A549 (cell line): ENCODE data around the gene KLHL29. TPM values are rescaled to one million over a fixed set of nuclear protein-coding genes. Genes with fewer than 3 reads are reported as not detected.

Source experiments
- ATAC-seq, 2 experiments: fragments of 200-7000 bp in 1 of 2; fragments of >200 bp in 1 of 2; cut with Nextera tagmentation in 1 of 2; cut with Tn5 transposase in 1 of 2; 3 replicates each; pipeline versions ENCODE4 v1.8.0 to v1.9.1; 2018 to 2020; ENCODE audit warnings: mild to moderate bottlenecking in 1 of 2, moderate library complexity in 1 of 2
- CTCF ChIA-PET: fragments of 300-600 bp; sonication (Branson Sonifier 250); formaldehyde crosslinking; extraction: SDS; loops from one replicate; lab custom pipeline; 2021; ENCODE audit warnings: antibody characterized with exemption, inconsistent platforms; lab: Yijun Ruan, JAX
- POLR2A ChIA-PET: fragments of 350-600 bp; formaldehyde crosslinking; extraction: SDS; loops from one replicate; lab custom pipeline; 2021; ENCODE audit warnings: antibody characterized with exemption, inconsistent platforms; lab: Yijun Ruan, JAX
- DNase-seq, 2 experiments: peaks; one replicate each; pipeline versions ENCODE4 v3.0.0 to v3.0.0-alpha.2; 2011 to 2016; ENCODE audit warnings: low read depth in 1 of 2, low spot score in 1 of 2
- FAIRE-seq: peaks from 2 replicates; lab custom pipeline; 2011; peaks lifted over from hg19 to GRCh38; lab: Jason Lieb, UNC
- H3K27ac ChIP-seq, 2 experiments: fragments of >200 bp; sonication (Bioruptor Twin); formaldehyde crosslinking; 3 replicates each; pipeline ENCODE4 v1.5.1; 2016 to 2017
- H3K4me1 ChIP-seq: fragments of >200 bp; sonication (Bioruptor Twin); formaldehyde crosslinking; 3 replicates; pipeline ENCODE4 v1.6.1; 2016
- H3K4me2 ChIP-seq: fragments of >200 bp; sonication (Bioruptor Twin); formaldehyde crosslinking; 3 replicates; pipeline ENCODE4 v1.6.1; 2016
- H3K4me3 ChIP-seq: fragments of >200 bp; sonication (Bioruptor Twin); formaldehyde crosslinking; 3 replicates; pipeline ENCODE4 v1.5.1; 2016
- H3K9me3 ChIP-seq: fragments of >200 bp; sonication (Bioruptor Twin); formaldehyde crosslinking; 3 replicates; pipeline ENCODE4 v1.6.1; 2016
- CHD2 ChIP-seq: fragments of 150-350 bp; IDR thresholded peaks from 2 replicates; pipeline ENCODE4 v1.6.1; 2014; ENCODE audit warnings: low read length; ENCODE audit not compliant: partially characterized antibody
- CHD4 ChIP-seq: fragments of 200-600 bp; sonication (generic); IDR thresholded peaks from 2 replicates; pipeline ENCODE4 v1.6.1; 2016; ENCODE audit warnings: antibody characterized with exemption, mild to moderate bottlenecking, borderline replicate concordance
- EHF ChIP-seq: fragments of 250-450 bp; sonication (Bioruptor Pico); IDR thresholded peaks from 2 replicates; pipeline ENCODE4 v1.5.0; 2020; ENCODE audit warnings: mild to moderate bottlenecking
- EHMT2 ChIP-seq: fragments of 200-600 bp; sonication (generic); IDR thresholded peaks from 2 replicates; pipeline ENCODE4 v1.6.1; 2016; ENCODE audit warnings: antibody characterized with exemption, low read depth, mild to moderate bottlenecking, moderate library complexity
- EP300 ChIP-seq, 2 experiments: fragments of >200 bp; sonication (Bioruptor Twin); formaldehyde crosslinking; IDR thresholded peaks; 2 replicates in 1 of 2; 3 replicates in 1 of 2; pipeline ENCODE4 v1.6.1; 2016 to 2017
- ESRRA ChIP-seq: fragments of 150-350 bp; IDR thresholded peaks from 2 replicates; pipeline ENCODE4 v1.6.1; 2014; ENCODE audit warnings: mild to moderate bottlenecking, low read length, borderline replicate concordance
- FOSB ChIP-seq: fragments of 250-450 bp; sonication (Bioruptor Pico); IDR thresholded peaks from 2 replicates; pipeline ENCODE4 v1.5.0; 2020; ENCODE audit warnings: mild to moderate bottlenecking, moderate library complexity
- HDAC2 ChIP-seq: fragments of 200-600 bp; sonication (generic); IDR thresholded peaks from 2 replicates; pipeline ENCODE4 v1.6.1; 2016
- HOXB13 ChIP-seq: fragments of 250-450 bp; sonication (Bioruptor Pico); IDR thresholded peaks from 2 replicates; pipeline ENCODE4 v1.5.0; 2020; ENCODE audit warnings: low read depth, mild to moderate bottlenecking, moderate library complexity
- HOXB5 ChIP-seq: fragments of 250-450 bp; sonication (Bioruptor Pico); IDR thresholded peaks from 2 replicates; pipeline ENCODE4 v1.5.0; 2020; ENCODE audit warnings: mild to moderate bottlenecking, moderate library complexity
- KDM1A ChIP-seq: fragments of 200-600 bp; sonication (generic); IDR thresholded peaks from 2 replicates; pipeline ENCODE4 v1.6.1; 2016; ENCODE audit warnings: low read depth, mild to moderate bottlenecking
- NR3C1 ChIP-seq: fragments of >200 bp; sonication (Bioruptor Twin); formaldehyde crosslinking; IDR thresholded peaks from 3 replicates; pipeline ENCODE4 v1.6.1; 2017
- POLR2AphosphoS2 ChIP-seq: conservative IDR thresholded peaks from 2 replicates; pipeline ENCODE4 v1.6.1; 2012; ENCODE audit warnings: low read length, improper control_type of control experiment, inconsistent platforms
- RAD21 ChIP-seq, 2 experiments: fragments of >200 bp in 1 of 2; sonication (Bioruptor Twin) in 1 of 2; formaldehyde crosslinking in 1 of 2; IDR thresholded peaks in 1 of 2; conservative IDR thresholded peaks in 1 of 2; 2 replicates in 1 of 2; 3 replicates in 1 of 2; pipeline ENCODE4 v1.6.1; 2012 to 2018; ENCODE audit warnings: inconsistent platforms in 1 of 2
- SMC3 ChIP-seq: fragments of >200 bp; sonication (Bioruptor Twin); formaldehyde crosslinking; IDR thresholded peaks from 3 replicates; pipeline ENCODE4 v1.6.1; 2018; ENCODE audit warnings: inconsistent platforms
- ZC3H11A ChIP-seq: fragments of 450-650 bp; IDR thresholded peaks from 2 replicates; pipeline ENCODE4 v1.6.1; 2014; ENCODE audit warnings: antibody characterized with exemption, mild to moderate bottlenecking
- ZSCAN20 ChIP-seq: fragments of 250-450 bp; sonication (Bioruptor Pico); IDR thresholded peaks from 2 replicates; pipeline ENCODE4 v1.8.0; 2022; ENCODE audit warnings: mild to moderate bottlenecking, moderate library complexity
- WGBS: methylation state at CpG from one replicate; pipeline ENCODE4 v1.1.6; 2017; ENCODE audit errors: missing lambda C conversion rate; 5-methylcytosine and 5-hydroxymethylcytosine counted together
- polyA plus RNA-seq, 4 experiments: library from polyadenylated mRNA; depleted of rRNA in 3 of 4; stranded (reverse); fragments of >200 nt; fragmentation: RNase III in 1 of 4; extraction: RNeasy Plus Mini Kit Qiagen cat#74134 plus additional on column Dnase treatment in 1 of 4; gene quantifications; 2 replicates in 3 of 4; 3 replicates in 1 of 4; pipeline ENCODE4 v1.2.3, GENCODE V29; 2011 to 2017
- TF ChIP-seq, protein P1 (sequence below): fragments of >200 bp; sonication (Bioruptor Twin); formaldehyde crosslinking; IDR thresholded peaks from 3 replicates; pipeline ENCODE4 v1.6.1; 2016
- TF ChIP-seq, protein P2 (sequence below): IDR thresholded peaks from 2 replicates; pipeline ENCODE4 v1.6.1; 2012

Gene KLHL29
- polyA plus RNA-seq, 2 of the 4 experiments (the other 2 are of a cell fraction), result 1.3 to 2.5 TPM

DNA sequence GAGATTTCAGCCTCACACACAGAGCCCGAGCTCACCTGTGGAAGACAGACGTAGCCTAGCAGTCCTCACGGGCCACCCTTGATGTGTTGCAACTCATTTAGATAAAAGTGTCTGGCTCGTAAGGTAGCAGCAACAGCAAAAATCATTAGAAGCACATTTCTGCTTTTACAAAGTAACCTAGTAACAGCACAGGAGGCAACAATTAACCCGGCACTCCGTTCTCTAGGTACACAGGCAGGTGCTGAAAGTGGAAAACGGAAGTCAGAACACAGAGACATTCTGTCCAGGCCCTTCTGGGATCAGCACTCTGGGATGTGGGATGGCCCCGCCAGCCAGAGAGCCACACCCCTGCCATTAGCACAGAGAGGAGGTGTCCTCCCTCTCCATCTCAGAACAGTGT lies 99.3 kb downstream of the KLHL29 start (continued):
- TF ChIP-seq, protein P1, sequence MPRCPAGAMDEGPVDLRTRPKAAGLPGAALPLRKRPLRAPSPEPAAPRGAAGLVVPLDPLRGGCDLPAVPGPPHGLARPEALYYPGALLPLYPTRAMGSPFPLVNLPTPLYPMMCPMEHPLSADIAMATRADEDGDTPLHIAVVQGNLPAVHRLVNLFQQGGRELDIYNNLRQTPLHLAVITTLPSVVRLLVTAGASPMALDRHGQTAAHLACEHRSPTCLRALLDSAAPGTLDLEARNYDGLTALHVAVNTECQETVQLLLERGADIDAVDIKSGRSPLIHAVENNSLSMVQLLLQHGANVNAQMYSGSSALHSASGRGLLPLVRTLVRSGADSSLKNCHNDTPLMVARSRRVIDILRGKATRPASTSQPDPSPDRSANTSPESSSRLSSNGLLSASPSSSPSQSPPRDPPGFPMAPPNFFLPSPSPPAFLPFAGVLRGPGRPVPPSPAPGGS, result no peak

DNA sequence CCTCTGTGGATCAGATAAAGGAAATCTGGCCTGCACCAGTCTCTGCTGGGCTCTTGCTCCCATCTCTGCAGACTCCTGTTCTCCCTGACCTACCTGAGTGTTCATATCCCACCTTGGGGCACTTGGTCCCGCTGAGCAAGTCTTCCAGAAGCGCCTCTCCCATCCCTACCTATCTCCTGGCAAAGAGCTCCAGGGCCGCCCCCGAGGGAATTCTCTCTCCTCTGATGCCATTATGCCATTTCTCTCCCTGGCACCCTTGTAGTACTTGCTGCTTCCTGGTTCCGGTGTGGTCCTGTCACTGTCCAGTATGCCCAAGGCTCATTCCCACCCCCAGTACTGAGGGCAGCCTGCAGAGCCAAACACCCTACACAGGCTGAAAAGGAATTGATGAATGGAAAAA lies 99.8 kb downstream of the KLHL29 start:
- Histone ChIP-seq H3K4me3 (no peak overlapping the region), H3K4me2 (no peak overlapping the region), H3K9me3 (no peaks in the 10 kb centered on the region), H3K27ac (no peak overlapping the region; a peak in 1 of 6 replicates), H3K4me1 (peaks cover 24% of the 10 kb centered on the region)
- ATAC-seq (no peak), DNase-seq (no peak), FAIRE-seq (no peak)
- TF ChIP-seq EHMT2, result no peak
- TF ChIP-seq CHD4, result no peak
- no peak for TF ChIP-seq HOXB5 (CRISPR knock-in tag)
- no peak for TF ChIP-seq POLR2AphosphoS2
- no peak for TF ChIP-seq ZC3H11A
- TF ChIP-seq ESRRA, result no peak
- TF ChIP-seq, protein P1, result no peak
- no peak for TF ChIP-seq SMC3
- no peak for TF ChIP-seq HOXB13
- TF ChIP-seq HDAC2, result no peak
- TF ChIP-seq KDM1A, result no peak
- no peak for TF ChIP-seq CHD2
- TF ChIP-seq FOSB (CRISPR knock-in tag), result no peak
- TF ChIP-seq EHF, result no peak
- 67% methylated on average over 5 of the region's 5 CpGs for WGBS
- CTCF ChIA-PET, result no interaction called here
- POLR2A ChIA-PET, result no interaction called here

DNA sequence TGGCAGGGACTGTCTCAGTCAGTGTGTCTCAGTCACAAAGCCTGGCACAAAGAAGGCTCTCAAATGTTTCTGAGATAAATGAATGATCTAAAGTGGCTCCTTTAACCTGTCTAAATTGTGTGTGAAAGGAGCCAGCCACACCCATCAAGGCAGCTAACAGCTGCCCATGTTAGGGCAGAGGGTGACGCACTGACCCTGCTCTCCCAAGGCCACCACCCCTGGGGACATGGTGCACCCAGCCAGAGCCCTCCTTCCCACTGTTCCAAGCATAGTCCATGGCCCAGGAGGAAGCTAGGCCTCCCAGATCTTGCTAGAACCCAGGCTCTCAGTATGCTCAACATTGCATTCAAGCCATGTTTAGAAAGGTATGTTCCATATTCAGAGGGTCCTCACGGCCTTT lies 100.3 kb downstream of the KLHL29 start:
- no peak overlapping the region for H3K27ac ChIP-seq
- ATAC-seq, result no peak
- POLR2A ChIA-PET, result no interaction called here
- 84% methylated on average over 2 of the region's 2 CpGs for WGBS
- TF ChIP-seq POLR2AphosphoS2, result no peak
- TF ChIP-seq, protein P2, sequence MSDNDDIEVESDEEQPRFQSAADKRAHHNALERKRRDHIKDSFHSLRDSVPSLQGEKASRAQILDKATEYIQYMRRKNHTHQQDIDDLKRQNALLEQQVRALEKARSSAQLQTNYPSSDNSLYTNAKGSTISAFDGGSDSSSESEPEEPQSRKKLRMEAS, result no peak
- TF ChIP-seq, all 56 proteins: peak for 0
- DNase-seq, result no peak
- peaks cover 22% of the 10 kb centered on the region for H3K4me1 ChIP-seq
- no peak overlapping the region for H3K4me3 ChIP-seq
- CTCF ChIA-PET, result no interaction called here
- H3K4me2 ChIP-seq, result no peak overlapping the region
- no peaks in the 10 kb centered on the region for H3K9me3 ChIP-seq
- FAIRE-seq, result no peak

DNA sequence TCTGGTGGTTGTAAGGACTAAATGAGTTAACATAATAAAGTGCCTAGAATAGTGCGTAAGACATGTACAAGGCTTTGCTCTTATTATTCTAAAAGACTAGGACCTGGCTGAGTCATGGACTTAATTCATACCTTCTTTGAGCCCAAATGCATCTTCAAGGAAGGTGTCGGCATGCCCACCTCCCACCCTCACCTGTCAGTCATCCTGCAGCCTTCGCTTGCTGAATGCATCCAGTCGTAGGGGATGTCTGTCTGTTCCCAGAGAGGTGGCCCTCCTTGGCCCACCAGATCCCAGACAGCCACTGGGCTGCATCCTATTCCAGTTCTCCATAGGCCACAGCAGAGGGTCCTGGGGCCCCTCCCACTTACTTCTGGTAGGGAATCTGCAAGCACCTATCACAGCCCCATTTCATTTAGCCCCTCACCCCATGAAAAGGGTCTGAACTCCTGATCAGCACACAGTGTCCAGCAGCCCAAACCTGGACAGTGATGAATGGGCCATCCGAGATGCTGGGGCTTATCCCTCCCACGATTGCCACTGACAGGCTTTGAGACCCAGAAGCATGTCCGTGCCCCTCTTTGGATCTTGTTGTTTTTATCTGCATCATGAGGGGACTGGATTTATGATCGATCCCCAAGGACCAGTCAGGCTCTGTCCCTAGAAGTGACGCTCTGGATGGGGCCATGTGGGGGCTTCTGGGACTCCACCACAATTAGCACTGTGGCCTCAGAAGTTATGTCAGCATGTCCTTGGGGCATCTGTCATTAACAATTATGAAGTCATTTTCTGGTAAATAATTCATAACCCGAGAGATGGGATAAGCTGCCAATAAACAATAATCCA lies 101.1 kb downstream of the KLHL29 start:
- FAIRE-seq, result no peak

More for the DNA sequence above, 101.1 kb downstream of the KLHL29 start:
- DNase-seq (no peak), ATAC-seq (no peak)
- CTCF ChIA-PET, result no interaction called here
- Histone ChIP-seq H3K4me3 (no peak overlapping the region), H3K4me1 (peaks cover 14% of the 10 kb centered on the region), H3K27ac (no peak overlapping the region), H3K4me2 (no peak overlapping the region), H3K9me3 (no peaks in the 10 kb centered on the region)
- POLR2A ChIA-PET, result no interaction called here
- 75% methylated on average over 10 of the region's 10 CpGs for WGBS
- TF ChIP-seq EP300 (IDR thresholded peaks at IDR 0.05), result no peak
- no peak for TF ChIP-seq ZSCAN20 (CRISPR knock-in tag)
- no peak for TF ChIP-seq ZC3H11A
- TF ChIP-seq SMC3, result no peak
- TF ChIP-seq NR3C1, result no peak
- no peak for TF ChIP-seq POLR2AphosphoS2
- no peak for TF ChIP-seq RAD21 (conservative IDR thresholded peaks at IDR 0.05 in 1 of 2, IDR thresholded peaks at IDR 0.05 in 1 of 2)
- TF ChIP-seq, all 56 proteins: peak for 0
